ENCODE data around the gene ANO3.
A peak's percentile ranks its signal among the peaks of the same experiment; 100 is the strongest.

ANO3 gene

DNA sequence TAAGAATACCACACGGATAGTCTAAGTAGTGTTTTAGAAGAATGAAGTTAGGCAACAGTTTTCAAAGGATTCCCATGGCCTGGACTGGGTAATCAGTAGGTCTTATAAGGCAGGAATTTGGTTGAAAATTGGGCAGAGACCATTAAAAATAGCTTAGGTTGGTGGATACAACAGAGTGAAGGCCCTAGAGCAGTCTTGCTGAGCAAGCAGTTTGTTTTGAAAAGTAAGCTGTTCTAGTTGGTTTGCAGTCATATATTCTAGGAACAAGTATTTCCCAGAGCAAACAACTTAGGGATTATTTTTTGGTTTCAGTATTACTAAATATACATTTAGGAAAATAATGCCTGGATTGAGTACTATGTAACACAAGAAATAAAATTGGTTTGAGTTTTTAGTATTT lies 175.3 kb downstream of the ANO3 start:
- no peak for DNase-seq

DNA sequence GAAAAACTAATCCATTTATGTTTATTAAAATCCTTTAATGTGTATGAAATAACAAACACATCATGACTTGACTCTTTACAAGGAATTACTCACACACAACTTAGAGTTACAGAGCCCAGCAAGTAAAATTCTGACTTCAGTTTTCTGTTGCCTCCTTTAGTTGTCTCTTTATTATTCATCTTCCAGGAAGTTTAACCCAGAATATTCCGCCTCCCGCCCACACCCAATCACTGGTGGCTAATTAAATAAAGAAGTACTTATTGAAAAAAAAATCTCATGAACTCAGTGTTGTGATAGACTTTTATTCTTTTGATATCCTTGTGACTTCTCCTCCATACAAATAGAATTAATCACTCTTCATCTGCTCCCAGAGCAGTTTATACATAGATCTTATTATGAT lies 178.2 kb downstream of the ANO3 start:
- no peak for DNase-seq

DNA sequence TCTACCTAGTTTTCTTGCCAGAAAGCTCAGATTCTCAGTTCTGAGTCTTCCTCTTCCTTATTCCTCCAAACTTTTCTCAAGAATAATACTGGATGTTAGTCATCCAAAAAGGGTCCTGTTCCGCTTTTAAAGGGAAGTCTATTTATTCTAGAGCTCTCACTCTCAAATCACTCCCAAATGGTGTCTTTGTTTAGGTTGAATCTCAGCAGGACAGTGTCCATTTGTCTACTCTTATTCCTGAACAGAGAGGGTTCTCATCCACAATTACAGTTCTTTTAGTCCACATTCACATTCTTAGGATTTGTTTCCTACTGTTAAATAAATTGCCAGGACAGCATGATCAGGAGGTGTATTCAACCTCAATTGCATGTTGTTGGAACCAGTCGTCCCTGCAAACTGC lies 178.8 kb downstream of the ANO3 start:
- DNase-seq, result no peak

DNA sequence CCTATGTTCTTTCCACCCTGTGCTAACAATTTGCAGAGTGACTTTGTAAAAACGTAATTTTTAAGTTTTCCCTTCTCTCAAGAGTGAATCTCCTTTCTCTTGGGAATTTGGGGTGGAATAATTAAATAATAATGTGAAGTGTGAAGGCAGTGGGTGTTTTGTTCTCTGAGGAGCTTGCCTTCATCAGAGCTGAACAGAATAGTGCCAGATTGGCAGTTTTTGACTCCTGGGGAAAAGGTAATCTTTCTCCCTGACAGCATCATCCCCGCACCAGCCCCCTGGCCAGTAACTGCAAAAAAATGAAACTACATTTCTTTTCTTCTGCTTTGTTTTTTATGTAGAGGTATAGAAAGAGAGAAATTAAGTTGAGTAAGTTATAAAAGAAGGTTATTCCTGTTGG lies 180.3 kb downstream of the ANO3 start:
- DNase-seq, result no peak

DNA sequence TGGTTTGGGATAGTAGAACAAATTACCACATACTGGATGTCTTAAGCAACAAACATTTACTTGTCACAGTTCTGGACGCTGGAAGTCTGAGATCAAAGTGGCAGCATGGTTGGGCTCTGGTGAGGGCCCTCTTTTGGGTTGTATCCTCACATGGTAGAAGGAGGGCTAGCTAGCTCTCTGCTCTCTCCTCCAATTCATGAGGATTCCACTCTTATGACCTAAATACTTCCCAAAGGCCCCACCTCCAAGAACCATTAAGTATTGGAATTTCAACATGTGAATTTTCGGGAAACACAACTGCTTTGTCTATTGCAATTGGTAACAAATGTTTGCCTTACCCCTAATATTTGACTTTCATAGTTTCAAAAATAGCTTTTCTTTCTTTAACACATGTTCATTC lies 187.5 kb downstream of the ANO3 start:
- DNase-seq, result no peak

- DNase-seq, result peak; percentile 7 to 47 (median 30)
Measured at GRCh38 chr11:26522912-26523610, 191.1 kb downstream of the ANO3 start.

DNA sequence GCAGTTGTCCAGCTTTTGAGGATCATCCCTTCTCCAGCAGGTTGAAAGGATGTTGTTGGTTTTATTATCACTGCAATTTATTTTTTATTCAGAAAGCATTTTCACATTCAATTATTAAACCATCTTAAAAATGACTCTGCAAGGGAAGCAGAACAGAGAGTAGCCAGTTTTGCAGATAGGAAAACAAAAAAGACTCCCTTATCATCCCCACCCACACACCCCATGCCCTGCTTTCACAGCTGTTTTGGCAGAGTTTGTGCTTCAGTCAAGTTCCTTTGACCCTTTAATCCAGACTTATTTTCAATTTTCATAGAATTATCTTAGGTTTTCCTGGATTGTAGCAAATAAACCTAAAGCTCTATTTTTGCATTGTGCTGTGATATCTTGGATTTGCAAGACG lies 195.8 kb downstream of the ANO3 start:
- DNase-seq, result no peak

DNA sequence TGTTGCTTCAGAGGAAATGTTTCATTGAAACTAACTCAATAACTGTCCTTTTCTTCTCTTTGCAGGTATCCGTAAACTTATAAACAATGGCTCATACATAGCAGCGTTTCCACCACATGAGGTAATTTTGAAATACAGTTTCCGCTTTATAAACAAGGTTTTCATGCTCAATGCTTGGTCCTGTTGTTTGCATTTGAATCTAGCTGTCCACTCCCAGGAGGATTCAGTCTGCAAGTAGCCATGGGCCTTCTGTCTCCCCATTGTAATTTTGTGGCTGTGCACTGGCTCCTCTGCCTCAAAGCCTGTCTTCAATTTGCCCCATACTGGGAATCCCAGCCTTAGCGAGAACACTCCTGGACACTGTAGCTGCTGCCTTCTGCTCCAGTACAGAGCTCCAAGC lies 205.4 kb downstream of the ANO3 start:
- no peak for DNase-seq

GRCh38 chr11:26539517-26539916 lies 207.6 kb downstream of the ANO3 start:
- no peak for DNase-seq

DNA sequence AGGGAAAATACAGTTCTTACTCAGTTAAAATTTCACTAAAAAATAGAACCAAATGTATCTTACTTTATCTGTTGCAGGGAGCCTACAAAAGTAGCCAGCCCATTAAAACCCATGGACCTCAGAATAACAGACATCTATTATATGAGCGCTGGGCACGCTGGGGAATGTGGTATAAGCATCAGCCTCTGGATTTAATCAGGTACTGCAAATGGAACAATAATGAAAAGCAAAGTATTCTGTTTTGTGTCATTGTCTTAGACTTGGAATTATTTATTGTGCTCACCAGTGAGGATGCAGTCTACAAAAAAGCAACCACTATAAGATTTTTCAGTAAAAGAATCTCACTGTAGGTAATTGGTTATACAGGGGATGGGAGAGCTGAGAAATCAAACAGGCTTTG lies 209.9 kb downstream of the ANO3 start:
- no peak for DNase-seq

GRCh38 chr11:26549176-26549575 lies 217.2 kb downstream of the ANO3 start:
- no peak for DNase-seq

DNA sequence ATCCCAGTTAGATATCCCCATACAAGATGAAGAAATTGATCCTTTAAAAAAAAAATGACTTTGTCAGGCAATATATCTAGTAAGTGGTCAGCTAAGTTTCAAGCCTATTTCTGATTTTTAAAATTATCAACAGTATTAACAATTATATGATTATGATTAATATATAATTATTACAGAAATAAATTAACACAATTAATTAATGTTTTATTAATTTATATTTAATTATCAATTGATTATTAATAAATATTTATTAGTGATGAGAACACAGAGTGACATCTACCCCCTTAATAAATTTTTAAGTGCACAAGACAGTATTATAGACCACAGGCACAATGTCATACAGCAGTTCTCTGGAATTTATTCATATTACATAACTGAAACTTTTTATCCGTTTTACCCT lies 218.1 kb downstream of the ANO3 start:
- no peak for DNase-seq

GRCh38 chr11:26551186-26551801 lies 219.4 kb downstream of the ANO3 start:
- DNase-seq, result peak in 1 of 3 experiments; percentile 32

GRCh38 chr11:26553182-26553581 lies 221.3 kb downstream of the ANO3 start:
- no peak for DNase-seq

DNA sequence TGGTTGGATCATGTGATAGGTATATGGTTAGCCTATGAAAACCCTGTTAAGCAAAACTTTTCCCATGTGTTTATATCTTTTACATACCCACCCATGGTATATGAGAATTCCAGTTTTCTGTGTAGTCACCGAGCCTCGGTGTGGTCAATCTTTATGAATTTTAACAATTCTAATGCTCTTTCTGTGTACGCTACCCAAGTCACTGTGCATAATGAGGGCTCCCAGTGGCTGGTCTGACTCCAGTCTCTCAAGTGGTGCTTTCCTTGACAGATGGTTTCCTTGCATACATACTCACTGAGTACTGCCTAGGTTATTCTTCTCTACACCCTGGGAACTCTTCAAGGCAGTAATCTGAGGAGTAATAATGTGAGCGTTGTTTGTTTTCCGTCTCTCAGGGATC lies 222.5 kb downstream of the ANO3 start:
- peak in 1 of 3 experiments; percentile 5 for DNase-seq

DNA sequence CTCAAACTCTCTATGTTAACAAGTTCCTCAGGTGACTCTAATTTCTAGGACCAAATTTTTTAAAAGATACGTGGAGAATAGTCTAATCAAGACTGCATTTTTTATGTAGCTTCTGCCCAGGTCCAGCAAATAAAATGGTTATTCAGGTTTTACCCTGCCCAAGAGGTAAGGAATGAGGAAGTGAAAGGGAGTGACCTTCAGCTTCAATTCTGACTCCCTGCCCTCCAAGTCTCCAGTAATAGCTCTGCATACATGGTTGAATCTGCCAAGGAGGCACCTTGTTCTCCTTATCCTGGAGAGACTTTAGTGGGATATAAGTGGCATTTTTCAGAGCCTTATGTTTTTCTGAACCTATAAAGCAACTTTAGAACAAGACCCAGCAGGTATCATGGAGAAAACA lies 224.7 kb downstream of the ANO3 start:
- no peak for DNase-seq

DNA sequence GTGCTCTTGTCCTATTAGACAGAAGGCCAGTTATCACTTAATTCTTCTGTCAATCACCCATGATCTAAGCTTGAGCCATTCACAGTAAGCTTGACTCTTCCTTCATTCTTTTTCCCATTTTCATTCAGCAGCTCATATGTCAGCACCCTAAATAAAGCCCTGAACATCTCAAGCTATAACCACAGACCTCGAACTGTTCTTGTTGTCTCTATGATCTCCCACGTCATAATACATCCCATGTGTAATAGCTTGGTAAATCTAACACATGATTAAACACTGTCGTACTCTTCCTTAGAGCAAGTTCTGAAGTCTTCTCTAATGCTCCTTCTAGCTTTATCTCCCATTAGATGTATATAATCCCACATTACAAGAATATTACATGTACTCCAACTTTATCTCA lies 225.7 kb downstream of the ANO3 start:
- no peak for DNase-seq

DNA sequence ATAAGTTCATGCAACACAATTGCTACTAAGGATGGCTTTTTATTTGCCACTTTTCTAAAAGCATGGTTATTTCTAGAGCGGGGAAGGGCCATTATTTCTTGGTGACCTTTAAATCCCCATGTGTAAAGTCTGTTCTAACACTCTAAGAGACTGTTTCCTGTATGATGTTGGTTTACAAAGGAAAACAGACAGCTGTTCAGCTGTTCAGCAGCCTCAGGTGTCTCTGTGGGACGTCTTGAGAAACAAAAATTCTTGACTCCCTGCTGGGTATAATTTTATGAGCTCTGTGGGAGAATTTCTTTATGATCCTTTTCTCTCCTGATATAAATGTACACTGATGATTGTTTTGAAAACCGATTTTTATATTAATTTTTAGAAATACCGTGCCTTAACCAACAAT lies 226.3 kb downstream of the ANO3 start:
- DNase-seq, result peak; percentile 2 to 62 (median 29)

DNA sequence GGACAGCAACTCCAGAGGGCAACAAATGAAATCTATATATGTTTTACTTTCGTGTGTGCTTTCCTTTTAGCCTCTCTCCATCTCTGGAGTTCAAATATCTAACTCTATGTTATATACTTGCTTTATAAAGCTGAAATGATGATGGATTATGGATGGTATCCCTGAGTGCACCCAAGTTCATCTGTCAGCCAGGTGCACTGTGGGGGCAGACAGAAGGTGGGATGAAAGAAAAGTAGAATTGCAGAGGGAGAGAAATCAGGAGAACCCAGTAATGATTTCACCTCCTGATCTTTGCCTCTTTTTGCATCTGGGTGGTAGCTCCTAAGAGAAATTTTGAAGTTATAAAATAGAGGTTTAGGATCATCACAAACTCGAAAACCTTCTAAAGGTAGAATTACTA lies 237.7 kb downstream of the ANO3 start:
- no peak for DNase-seq

DNA sequence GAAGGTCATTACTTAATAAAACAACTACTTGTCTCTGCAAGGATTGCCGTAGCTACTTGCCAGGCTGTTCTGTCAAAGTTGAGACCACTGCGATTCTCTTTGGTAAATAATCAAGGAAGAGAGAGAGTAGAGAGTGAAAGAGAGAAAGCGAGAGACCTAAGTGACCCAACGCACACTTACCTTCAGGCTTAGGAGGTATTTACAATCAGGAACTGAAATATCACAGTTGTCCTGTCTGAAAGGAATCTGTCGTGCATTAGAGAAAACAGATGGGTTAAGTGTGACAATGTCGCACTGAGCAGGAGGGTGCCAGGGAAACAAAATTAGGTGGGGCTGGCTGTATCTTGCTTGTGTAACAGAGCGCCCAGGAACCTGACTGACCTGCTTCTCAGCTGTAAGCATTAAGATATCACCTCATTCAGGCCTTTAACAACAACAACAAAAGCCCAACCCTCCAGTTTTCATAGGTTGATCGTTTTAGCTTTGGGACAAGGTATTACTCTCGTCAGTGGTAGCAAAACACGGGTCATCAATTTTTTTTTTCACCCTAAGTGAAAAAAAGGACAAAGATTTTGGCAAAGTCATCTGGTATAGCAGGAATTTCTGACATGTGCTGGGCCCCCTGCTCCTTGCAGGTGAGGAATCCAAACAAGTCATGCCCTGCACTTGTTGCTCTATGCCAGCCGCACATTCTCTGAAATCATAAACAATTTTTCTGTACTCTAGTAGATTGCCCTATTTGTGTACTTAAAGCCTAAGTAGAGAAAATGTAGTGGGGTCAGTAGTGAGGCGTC lies 240.1 kb downstream of the ANO3 start, which contains the start of gene MUC15:
TSS of gene MUC15 (minus strand) at position 403 of the 794 bp plus-strand sequence. CDS start 5,169 bp downstream, outside the sequence.
- DNase-seq, result no peak

GRCh38 chr11:26572770-26573402 lies 241.0 kb downstream of the ANO3 start:
- no peak for DNase-seq

GRCh38 chr11:26573896-26574295 lies 242.0 kb downstream of the ANO3 start:
- peak in 2 of 3 experiments; percentile 64 to 93 for DNase-seq

- peak in 1 of 3 experiments; percentile 12 for DNase-seq
Measured at GRCh38 chr11:26575946-26576345, 244.0 kb downstream of the ANO3 start.
